GM23338 (cell line): ENCODE data around the gene CYBC1.

Experiments
- CREB1 ChIP-seq: fragments of 250-450 bp; sonication (Bioruptor Pico); IDR thresholded peaks from 2 replicates; pipeline ENCODE4 v1.5.0; 2020; ENCODE audit warnings: low read depth, mild to moderate bottlenecking, moderate library complexity
- CTCF ChIP-seq, 2 experiments: fragments of 200-600 bp in 1 of 2; sonication (generic) in 1 of 2; conservative IDR thresholded peaks; 2 replicates each; pipeline versions ENCODE4 v1.5.1 to v1.6.1; 2016 to 2017; ENCODE audit warnings: antibody characterized with exemption in 2 of 2, low read depth in 2 of 2, mild to moderate bottlenecking in 2 of 2, moderate library complexity in 1 of 2
- ETS1 ChIP-seq: IDR thresholded peaks from 2 replicates; pipeline ENCODE4 v1.6.1; 2016; ENCODE audit warnings: antibody characterized with exemption
- EZH2 ChIP-seq: fragments of 200-600 bp; sonication (generic); IDR thresholded peaks from one replicate; pipeline ENCODE4 v1.8.0; 2017; ENCODE audit warnings: antibody characterized with exemption, mild to moderate bottlenecking, low read depth; ENCODE audit not compliant: unreplicated experiment
- EZH2phosphoT487 ChIP-seq: fragments of 200-600 bp; sonication (generic); IDR thresholded peaks from one replicate; pipeline ENCODE4 v1.8.1; 2018; ENCODE audit warnings: antibody characterized with exemption; ENCODE audit not compliant: unreplicated experiment
- JUNB ChIP-seq: IDR thresholded peaks from one replicate; pipeline ENCODE4 v1.6.1; 2016; ENCODE audit warnings: antibody characterized with exemption; ENCODE audit not compliant: unreplicated experiment
- NANOG ChIP-seq: IDR thresholded peaks from 2 replicates; pipeline ENCODE4 v1.6.1; 2016; ENCODE audit warnings: antibody characterized with exemption, borderline replicate concordance
- POLR2AphosphoS5 ChIP-seq: IDR thresholded peaks from 2 replicates; pipeline ENCODE4 v1.6.1; 2016; ENCODE audit warnings: antibody characterized with exemption, low read depth
- REST ChIP-seq: IDR thresholded peaks from one replicate; pipeline ENCODE4 v1.6.1; 2018; ENCODE audit warnings: antibody characterized with exemption; ENCODE audit not compliant: unreplicated experiment
- ZNF114 ChIP-seq: fragments of 250-450 bp; sonication (Bioruptor Pico); IDR thresholded peaks from 2 replicates; pipeline ENCODE4 v1.5.0; 2020; ENCODE audit warnings: mild to moderate bottlenecking, moderate library complexity

- TF ChIP-seq EZH2 (no peak), CTCF (conservative IDR thresholded peaks at IDR 0.05; ENCODE audit: low read depth in 2 of 2) (peak; percentile 74 to 90), ZNF114 (CRISPR knock-in tag) (no peak), REST (peak; percentile 95), EZH2phosphoT487 (no peak), CREB1 (CRISPR knock-in tag) (no peak), POLR2AphosphoS5 (no peak), JUNB (no peak), ETS1 (no peak), NANOG (no peak)
These were observed 35.8 kb downstream of the CYBC1 start for GRCh38 chr17:82414548-82415281.
